HepG2 (cell line): Measurements from ENCODE around the gene TRIM31. TPM values are rescaled to one million over a fixed set of nuclear protein-coding genes. Genes with fewer than 3 reads are reported as not detected.
A peak's percentile ranks its signal among the peaks of the same experiment; 100 is the strongest.

Experiments used
- HINFP ChIP-seq: sonication (generic); formaldehyde crosslinking; IDR thresholded peaks from 2 replicates; pipeline ENCODE4 v1.4.0; 2020; ENCODE audit warnings: low read depth, mild to moderate bottlenecking, missing genetic modification reagents
- MAF1 ChIP-seq: sonication (generic); formaldehyde crosslinking; IDR thresholded peaks from 2 replicates; pipeline ENCODE4 v1.5.0; 2020; ENCODE audit warnings: missing genetic modification reagents, borderline replicate concordance
- MEIS1 ChIP-seq: sonication (generic); formaldehyde crosslinking; IDR thresholded peaks from 2 replicates; pipeline ENCODE4 v1.9.0; 2021; ENCODE audit warnings: mild to moderate bottlenecking, missing genetic modification reagents, moderate library complexity, borderline replicate concordance
- NFATC3 ChIP-seq: sonication (generic); formaldehyde crosslinking; IDR thresholded peaks from 2 replicates; pipeline ENCODE4 v1.5.1; 2020; ENCODE audit warnings: mild to moderate bottlenecking, missing genetic modification reagents
- PAWR ChIP-seq: sonication (generic); formaldehyde crosslinking; IDR thresholded peaks from 2 replicates; pipeline ENCODE4 v1.4.0; 2020; ENCODE audit warnings: missing genetic modification reagents, mild to moderate bottlenecking, borderline replicate concordance
- POGZ ChIP-seq: sonication (generic); formaldehyde crosslinking; IDR thresholded peaks from 2 replicates; pipeline ENCODE4 v1.4.0; 2020; ENCODE audit warnings: mild to moderate bottlenecking, missing genetic modification reagents
- REPIN1 ChIP-seq: sonication (generic); formaldehyde crosslinking; IDR thresholded peaks from 2 replicates; pipeline ENCODE4 v1.8.0; 2022; ENCODE audit warnings: missing genetic modification reagents, low read depth, mild to moderate bottlenecking, borderline replicate concordance
- SAFB2 ChIP-seq: sonication (generic); formaldehyde crosslinking; IDR thresholded peaks from 2 replicates; pipeline ENCODE4 v1.5.1; 2020; ENCODE audit warnings: missing genetic modification reagents, low read depth, mild to moderate bottlenecking, borderline replicate concordance
- TCF12 ChIP-seq, 2 experiments: fragments of 450-650 bp in 1 of 2; sonication (generic) in 1 of 2; formaldehyde crosslinking in 1 of 2; IDR thresholded peaks; 2 replicates each; pipeline versions ENCODE4 v1.6.1 to v1.8.0; 2017 to 2022; ENCODE audit warnings: antibody characterized with exemption in 1 of 2, mild to moderate bottlenecking in 1 of 2, missing genetic modification reagents in 1 of 2, moderate library complexity in 1 of 2
- ZNF205 ChIP-seq: IDR thresholded peaks from 2 replicates; pipeline ENCODE4 v1.6.1; 2018; ENCODE audit warnings: missing biosample characterization, missing genetic modification reagents
- ZNF550 ChIP-seq: sonication (generic); formaldehyde crosslinking; IDR thresholded peaks from 2 replicates; pipeline ENCODE4 v1.4.0; 2020; ENCODE audit warnings: mild to moderate bottlenecking, missing genetic modification reagents, borderline replicate concordance
- ZNF563 ChIP-seq: sonication (generic); formaldehyde crosslinking; IDR thresholded peaks from 2 replicates; pipeline ENCODE4 v1.8.0; 2022; ENCODE audit warnings: mild to moderate bottlenecking, moderate library complexity, missing genetic modification reagents
- ZNF580 ChIP-seq: IDR thresholded peaks from 2 replicates; pipeline ENCODE4 v1.6.1; 2016; ENCODE audit warnings: low read depth, borderline replicate concordance
- ZNF737 ChIP-seq: sonication (generic); formaldehyde crosslinking; IDR thresholded peaks from 2 replicates; pipeline ENCODE4 v1.5.0; 2020; ENCODE audit warnings: missing genetic modification reagents, mild to moderate bottlenecking, borderline replicate concordance
- polyA plus RNA-seq, 8 experiments: library from polyadenylated mRNA; depleted of rRNA in 3 of 8; stranded (reverse) in 7 of 8; unstranded in 1 of 8; fragments of >200 nt; fragmentation: Illumina TruSeq in 4 of 8; extraction: Trizol in 4 of 8; gene quantifications; 2 replicates each; pipeline versions ENCODE4 v1.2.1 to v1.2.3, GENCODE V29; 2011 to 2016; ENCODE audit warnings: low read depth in 4 of 8, missing spikeins in 1 of 8, mixed read lengths in 1 of 8; ENCODE audit not compliant: insufficient read depth in 1 of 8
- total RNA-seq, 5 experiments: library from RNA; depleted of rRNA; stranded (reverse); fragments of >200 nt; fragmentation: Illumina TruSeq; extraction: Trizol; gene quantifications; 2 replicates each; pipeline ENCODE4 v1.2.3, GENCODE V29; 2016; ENCODE audit warnings: low read depth in 1 of 5
- TF ChIP-seq, protein P1 (sequence below): sonication (generic); formaldehyde crosslinking; IDR thresholded peaks from 2 replicates; pipeline ENCODE4 v1.4.0; 2020; ENCODE audit warnings: missing genetic modification reagents
- TF ChIP-seq, protein P2 (sequence below): sonication (generic); formaldehyde crosslinking; IDR thresholded peaks from 2 replicates; pipeline ENCODE4 v1.8.1; 2022; ENCODE audit warnings: low read depth, mild to moderate bottlenecking, missing genetic modification reagents

TRIM31 gene
- total and polyA plus RNA-seq, 2 of the 13 experiments (the other 11 are each of a cell fraction or from before 2014, with no cell fraction given): 0.13 to 0.51 TPM

GRCh38 chr6:30102970-30103871 is 9.7 kb downstream of the TRIM31 start (continued):
- TF ChIP-seq, protein P1, sequence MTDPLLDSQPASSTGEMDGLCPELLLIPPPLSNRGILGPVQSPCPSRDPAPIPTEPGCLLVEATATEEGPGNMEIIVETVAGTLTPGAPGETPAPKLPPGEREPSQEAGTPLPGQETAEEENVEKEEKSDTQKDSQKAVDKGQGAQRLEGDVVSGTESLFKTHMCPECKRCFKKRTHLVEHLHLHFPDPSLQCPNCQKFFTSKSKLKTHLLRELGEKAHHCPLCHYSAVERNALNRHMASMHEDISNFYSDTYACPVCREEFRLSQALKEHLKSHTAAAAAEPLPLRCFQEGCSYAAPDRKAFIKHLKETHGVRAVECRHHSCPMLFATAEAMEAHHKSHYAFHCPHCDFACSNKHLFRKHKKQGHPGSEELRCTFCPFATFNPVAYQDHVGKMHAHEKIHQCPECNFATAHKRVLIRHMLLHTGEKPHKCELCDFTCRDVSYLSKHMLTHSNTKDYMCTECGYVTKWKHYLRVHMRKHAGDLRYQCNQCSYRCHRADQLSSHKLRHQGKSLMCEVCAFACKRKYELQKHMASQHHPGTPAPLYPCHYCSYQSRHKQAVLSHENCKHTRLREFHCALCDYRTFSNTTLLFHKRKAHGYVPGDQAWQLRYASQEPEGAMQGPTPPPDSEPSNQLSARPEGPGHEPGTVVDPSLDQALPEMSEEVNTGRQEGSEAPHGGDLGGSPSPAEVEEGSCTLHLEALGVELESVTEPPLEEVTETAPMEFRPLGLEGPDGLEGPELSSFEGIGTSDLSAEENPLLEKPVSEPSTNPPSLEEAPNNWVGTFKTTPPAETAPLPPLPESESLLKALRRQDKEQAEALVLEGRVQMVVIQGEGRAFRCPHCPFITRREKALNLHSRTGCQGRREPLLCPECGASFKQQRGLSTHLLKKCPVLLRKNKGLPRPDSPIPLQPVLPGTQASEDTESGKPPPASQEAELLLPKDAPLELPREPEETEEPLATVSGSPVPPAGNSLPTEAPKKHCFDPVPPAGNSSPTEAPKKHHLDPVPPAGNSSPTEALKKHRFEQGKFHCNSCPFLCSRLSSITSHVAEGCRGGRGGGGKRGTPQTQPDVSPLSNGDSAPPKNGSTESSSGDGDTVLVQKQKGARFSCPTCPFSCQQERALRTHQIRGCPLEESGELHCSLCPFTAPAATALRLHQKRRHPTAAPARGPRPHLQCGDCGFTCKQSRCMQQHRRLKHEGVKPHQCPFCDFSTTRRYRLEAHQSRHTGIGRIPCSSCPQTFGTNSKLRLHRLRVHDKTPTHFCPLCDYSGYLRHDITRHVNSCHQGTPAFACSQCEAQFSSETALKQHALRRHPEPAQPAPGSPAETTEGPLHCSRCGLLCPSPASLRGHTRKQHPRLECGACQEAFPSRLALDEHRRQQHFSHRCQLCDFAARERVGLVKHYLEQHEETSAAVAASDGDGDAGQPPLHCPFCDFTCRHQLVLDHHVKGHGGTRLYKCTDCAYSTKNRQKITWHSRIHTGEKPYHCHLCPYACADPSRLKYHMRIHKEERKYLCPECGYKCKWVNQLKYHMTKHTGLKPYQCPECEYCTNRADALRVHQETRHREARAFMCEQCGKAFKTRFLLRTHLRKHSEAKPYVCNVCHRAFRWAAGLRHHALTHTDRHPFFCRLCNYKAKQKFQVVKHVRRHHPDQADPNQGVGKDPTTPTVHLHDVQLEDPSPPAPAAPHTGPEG (CRISPR knock-in tag): no peak
- peak; percentile 70; the same call in 1 of the 2 replicates for TF ChIP-seq REPIN1 (CRISPR knock-in tag)
- peak; percentile 91; the same call in 1 of the 2 replicates for TF ChIP-seq ZNF580 (CRISPR knock-in tag)
- peak; percentile 84; the same call in 1 of the 2 replicates for TF ChIP-seq ZNF205 (CRISPR knock-in tag)
- TF ChIP-seq POGZ (CRISPR knock-in tag): no peak
- TF ChIP-seq ZNF563 (CRISPR knock-in tag): peak; percentile 77; the same call in 1 of the 2 replicates
- 0 out of 2 replicates have a peak, but pooled peaks have one; percentile 54 for TF ChIP-seq SAFB2 (CRISPR knock-in tag)
- no peak for TF ChIP-seq MAF1 (CRISPR knock-in tag)
- TF ChIP-seq TCF12 (IDR thresholded peaks at IDR 0.05): no peak
- TF ChIP-seq TCF12 (CRISPR knock-in tag; IDR thresholded peaks at IDR 0.05): no peak
- peak; percentile 40; the same call in 1 of the 2 replicates for TF ChIP-seq MEIS1 (CRISPR knock-in tag)
- TF ChIP-seq, protein P2, sequence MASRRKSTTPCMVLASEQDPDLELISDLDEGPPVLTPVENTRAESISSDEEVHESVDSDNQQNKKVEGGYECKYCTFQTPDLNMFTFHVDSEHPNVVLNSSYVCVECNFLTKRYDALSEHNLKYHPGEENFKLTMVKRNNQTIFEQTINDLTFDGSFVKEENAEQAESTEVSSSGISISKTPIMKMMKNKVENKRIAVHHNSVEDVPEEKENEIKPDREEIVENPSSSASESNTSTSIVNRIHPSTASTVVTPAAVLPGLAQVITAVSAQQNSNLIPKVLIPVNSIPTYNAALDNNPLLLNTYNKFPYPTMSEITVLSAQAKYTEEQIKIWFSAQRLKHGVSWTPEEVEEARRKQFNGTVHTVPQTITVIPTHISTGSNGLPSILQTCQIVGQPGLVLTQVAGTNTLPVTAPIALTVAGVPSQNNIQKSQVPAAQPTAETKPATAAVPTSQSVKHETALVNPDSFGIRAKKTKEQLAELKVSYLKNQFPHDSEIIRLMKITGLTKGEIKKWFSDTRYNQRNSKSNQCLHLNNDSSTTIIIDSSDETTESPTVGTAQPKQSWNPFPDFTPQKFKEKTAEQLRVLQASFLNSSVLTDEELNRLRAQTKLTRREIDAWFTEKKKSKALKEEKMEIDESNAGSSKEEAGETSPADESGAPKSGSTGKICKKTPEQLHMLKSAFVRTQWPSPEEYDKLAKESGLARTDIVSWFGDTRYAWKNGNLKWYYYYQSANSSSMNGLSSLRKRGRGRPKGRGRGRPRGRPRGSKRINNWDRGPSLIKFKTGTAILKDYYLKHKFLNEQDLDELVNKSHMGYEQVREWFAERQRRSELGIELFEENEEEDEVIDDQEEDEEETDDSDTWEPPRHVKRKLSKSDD: 0 out of 2 replicates have a peak, but pooled peaks have one; percentile 20
- peak; percentile 78; the same call in 1 of the 2 replicates for TF ChIP-seq HINFP (CRISPR knock-in tag)
- TF ChIP-seq ZNF550 (CRISPR knock-in tag): no peak
- no peak for TF ChIP-seq PAWR (CRISPR knock-in tag)
- no peak for TF ChIP-seq NFATC3
- TF ChIP-seq ZNF737: no peak
